HCT116 (cell line): Measurements from ENCODE around the gene GARIN3. TPM values are rescaled to one million over a fixed set of nuclear protein-coding genes. Genes with fewer than 3 reads are reported as not detected.

Experiments
- ATAC-seq: fragments of 200-7000 bp; cut with Tn5 transposase; 2 replicates; pipeline ENCODE4 v1.9.1; 2020; ENCODE audit warnings: mild to moderate bottlenecking, moderate library complexity
- BruUV-seq: library from RNA; stranded (reverse); fragments of 400-500 nt; replicated peaks from 2 replicates; lab custom pipeline; 2021; lab: Mats Ljungman, UMichigan
- CTCF ChIA-PET: fragments of 300-600 bp; sonication (Branson Sonifier 250); formaldehyde crosslinking; loops from one replicate; lab custom pipeline; 2021; ENCODE audit warnings: antibody characterized with exemption; lab: Charles Lee
- POLR2A ChIA-PET: fragments of 300-600, 350-600 bp; sonication (Branson Sonifier 250); formaldehyde crosslinking; loops from one replicate; lab custom pipeline; 2021; ENCODE audit warnings: antibody characterized with exemption; lab: Charles Lee
- RAD21 ChIA-PET, 2 experiments: fragments of 300-600 bp; sonication (Branson Sonifier 250); formaldehyde crosslinking; loops; one replicate each; lab custom pipeline; 2023; ENCODE audit warnings: low total read pairs in 2 of 2; ENCODE audit not compliant: uncharacterized antibody in 2 of 2, unreplicated experiment in 2 of 2, low non-redundant PET in 1 of 2; lab: Charles Lee
- DNase-seq: peaks from one replicate; pipeline ENCODE4 v3.0.0-alpha.2; 2010; ENCODE audit warnings: low read depth, low spot score
- H2AFZ ChIP-seq: fragments of 200-600 bp; shearing (Covaris generic), sonication (generic); 2 replicates; pipeline ENCODE4 v1.6.1; 2017; ENCODE audit warnings: low read depth, mixed run types, mixed read lengths, antibody characterized with exemption, low read length; ENCODE audit not compliant: poor library complexity, severe bottlenecking
- H3K27ac ChIP-seq: 2 replicates; pipeline ENCODE4 v1.5.1; 2012; ENCODE audit warnings: low read depth, low read length
- H3K27me3 ChIP-seq: fragments of 200-600 bp; sonication (generic); 2 replicates; pipeline ENCODE4 v1.6.1; 2016; ENCODE audit warnings: mixed run types, low read length, mixed read lengths; ENCODE audit not compliant: insufficient read depth
- H3K36me3 ChIP-seq, 2 experiments: fragments of 200-500 bp in 1 of 2; fragments of 200-600 bp in 1 of 2; sonication (Bioruptor generic) in 1 of 2; sonication (generic) in 1 of 2; 2 replicates each; pipeline versions ENCODE4 v1.5.1 to v1.6.1; 2014 to 2016; ENCODE audit warnings: low read length in 2 of 2, inconsistent platforms in 1 of 2, mixed read lengths in 1 of 2, mixed run types in 1 of 2; ENCODE audit not compliant: insufficient read depth in 2 of 2, control insufficient read depth in 1 of 2
- H3K4me1 ChIP-seq, 2 experiments: fragments of 200-600 bp in 1 of 2; sonication (generic) in 1 of 2; 2 replicates each; pipeline versions ENCODE4 v1.5.1 to v1.6.1; 2012 to 2017; ENCODE audit warnings: low read length in 2 of 2, inconsistent platforms in 1 of 2, mild to moderate bottlenecking in 1 of 2, mixed read lengths in 1 of 2, mixed run types in 1 of 2, moderate library complexity in 1 of 2; ENCODE audit not compliant: insufficient read depth in 2 of 2, control insufficient read depth in 1 of 2
- H3K4me2 ChIP-seq: fragments of 200-600 bp; sonication (generic); 2 replicates; pipeline ENCODE4 v1.6.1; 2017; ENCODE audit warnings: mixed run types, low read length, mixed read lengths
- H3K4me3 ChIP-seq, 2 experiments: fragments of 200-600 bp in 1 of 2; sonication (generic) in 1 of 2; replicated peaks in 1 of 2; 2 replicates each; pipeline ENCODE4 v1.5.1; 2011 to 2016; ENCODE audit warnings: low read length in 2 of 2, control low read depth in 1 of 2, low read depth in 1 of 2, mild to moderate bottlenecking in 1 of 2, mixed read lengths in 1 of 2, mixed run types in 1 of 2
- H3K79me2 ChIP-seq: fragments of 200-600 bp; sonication (generic); 2 replicates; pipeline ENCODE4 v1.6.1; 2017; ENCODE audit warnings: mild to moderate bottlenecking, mixed run types, low read length, moderate library complexity, mixed read lengths; ENCODE audit not compliant: insufficient read depth
- H3K9ac ChIP-seq: fragments of 200-600 bp; sonication (generic); 2 replicates; pipeline ENCODE4 v1.6.1; 2016; ENCODE audit warnings: low read length, mixed read lengths
- H3K9me2 ChIP-seq: fragments of 200-600 bp; sonication (generic), shearing (Covaris generic); 2 replicates; pipeline ENCODE4 v1.6.1; 2017; ENCODE audit warnings: mixed run types, mild to moderate bottlenecking, moderate library complexity; ENCODE audit not compliant: insufficient read depth
- H3K9me3 ChIP-seq, 2 experiments: fragments of 200-500 bp in 1 of 2; fragments of 200-600 bp in 1 of 2; sonication (Bioruptor generic) in 1 of 2; sonication (generic) in 1 of 2; 2 replicates each; pipeline ENCODE4 v1.6.1; 2014 to 2017; ENCODE audit warnings: low read length in 2 of 2, mixed read lengths in 2 of 2, inconsistent platforms in 1 of 2, low read depth in 1 of 2, mild to moderate bottlenecking in 1 of 2, mixed run types in 1 of 2, moderate library complexity in 1 of 2; ENCODE audit not compliant: control insufficient read depth in 1 of 2, insufficient read depth in 1 of 2
- H4K20me1 ChIP-seq: fragments of 200-600 bp; sonication (generic), shearing (Covaris generic); 2 replicates; pipeline ENCODE4 v1.6.1; 2017; ENCODE audit warnings: mixed run types, mild to moderate bottlenecking, moderate library complexity; ENCODE audit not compliant: insufficient read depth
- CEBPB ChIP-seq: IDR thresholded peaks from 2 replicates; pipeline ENCODE4 v1.6.1; 2012; ENCODE audit warnings: low read depth
- ELF1 ChIP-seq: IDR thresholded peaks from 2 replicates; pipeline ENCODE4 v1.6.1; 2012; ENCODE audit warnings: low read depth, borderline replicate concordance
- JUND ChIP-seq: IDR thresholded peaks from 2 replicates; pipeline ENCODE4 v1.6.1; 2012
- POLR2AphosphoS5 ChIP-seq: IDR thresholded peaks from 2 replicates; pipeline ENCODE4 v1.6.1; 2011; ENCODE audit warnings: mild to moderate bottlenecking, low read depth, low read length, moderate library complexity
- RAD21 ChIP-seq: IDR thresholded peaks from 2 replicates; pipeline ENCODE4 v1.6.1; 2012; ENCODE audit warnings: low read depth, mild to moderate bottlenecking
- YY1 ChIP-seq: IDR thresholded peaks from 2 replicates; pipeline ENCODE4 v1.6.1; 2011; ENCODE audit warnings: low read length, low read depth, moderate library complexity, mild to moderate bottlenecking; ENCODE audit not compliant: insufficient replicate concordance; ENCODE audit errors: extremely low read depth
- intact Hi-C: fragments of 100-400 bp; cut with micrococcal nuclease; formaldehyde crosslinking; loops from 2 replicates; pipeline ENCODE4 v1.10.0; 2022
- total RNA-seq: library from RNA; stranded (reverse); gene quantifications from one replicate; pipeline ENCODE4 v1.2.1, GENCODE V29; 2021; ENCODE audit not compliant: unreplicated experiment
- TF ChIP-seq, protein P1 (sequence below): IDR thresholded peaks from 2 replicates; pipeline ENCODE4 v1.6.1; 2012
- TF ChIP-seq, protein P2 (sequence below): IDR thresholded peaks from 2 replicates; pipeline ENCODE4 v1.6.1; 2012; ENCODE audit warnings: low read depth
- TF ChIP-seq, protein P3 (sequence below): IDR thresholded peaks from 2 replicates; pipeline ENCODE4 v1.6.1; 2012

GARIN3 gene
- total RNA-seq, 1 experiment from 2014 or later, result not detected

DNA sequence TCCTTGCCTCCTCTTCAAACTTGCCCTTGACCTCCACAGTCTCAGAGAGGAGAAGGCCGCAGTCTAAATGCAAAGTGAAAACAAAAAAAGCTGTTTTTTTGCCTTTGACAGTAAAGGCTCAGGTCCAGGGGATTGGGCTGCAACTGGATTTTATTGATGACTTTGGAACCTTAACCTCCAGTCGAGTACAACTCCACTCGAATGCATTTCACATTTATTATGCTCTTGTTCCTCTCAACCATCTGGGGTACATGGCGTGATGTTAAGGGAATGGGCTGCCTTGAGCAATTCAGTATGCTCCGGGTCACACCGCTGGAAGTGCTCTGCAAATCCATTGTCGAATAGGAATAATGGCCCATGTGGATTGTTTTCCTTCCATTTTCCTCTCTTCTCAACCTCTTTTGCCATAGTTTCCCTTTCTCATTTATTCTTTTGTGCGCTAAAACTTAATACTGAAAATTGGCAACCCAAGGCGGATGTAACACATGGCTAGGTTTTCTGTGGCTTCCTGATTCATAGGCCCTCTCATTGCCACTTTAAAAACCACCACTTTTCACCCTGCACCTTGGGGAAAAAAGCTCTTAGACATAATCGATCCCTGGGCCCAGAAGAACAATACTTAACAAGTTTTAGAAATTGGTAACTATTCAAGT lies 48.9 kb upstream of the GARIN3 start:
- DNase-seq, result no peak
- Histone ChIP-seq H3K9ac (no peak overlapping the region), H3K9me3 (no peaks in the 10 kb centered on the region), H3K4me3 (no peak overlapping the region), H3K9me2 (no peaks in the 10 kb centered on the region), H3K27ac (no peak overlapping the region), H2AFZ (no peak overlapping the region), H3K79me2 (no peaks in the 10 kb centered on the region), H3K36me3 (no peaks in the 10 kb centered on the region), H4K20me1 (no peaks in the 10 kb centered on the region), H3K27me3 (no peaks in the 10 kb centered on the region), H3K4me2 (no peak overlapping the region), H3K4me1 (peaks cover 0 to 3% of the 10 kb centered on the region in 2 experiments; a peak in 1 of 4 replicates)
- TF ChIP-seq, protein P1, sequence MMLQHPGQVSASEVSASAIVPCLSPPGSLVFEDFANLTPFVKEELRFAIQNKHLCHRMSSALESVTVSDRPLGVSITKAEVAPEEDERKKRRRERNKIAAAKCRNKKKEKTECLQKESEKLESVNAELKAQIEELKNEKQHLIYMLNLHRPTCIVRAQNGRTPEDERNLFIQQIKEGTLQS, result no peak
- TF ChIP-seq, protein P2, sequence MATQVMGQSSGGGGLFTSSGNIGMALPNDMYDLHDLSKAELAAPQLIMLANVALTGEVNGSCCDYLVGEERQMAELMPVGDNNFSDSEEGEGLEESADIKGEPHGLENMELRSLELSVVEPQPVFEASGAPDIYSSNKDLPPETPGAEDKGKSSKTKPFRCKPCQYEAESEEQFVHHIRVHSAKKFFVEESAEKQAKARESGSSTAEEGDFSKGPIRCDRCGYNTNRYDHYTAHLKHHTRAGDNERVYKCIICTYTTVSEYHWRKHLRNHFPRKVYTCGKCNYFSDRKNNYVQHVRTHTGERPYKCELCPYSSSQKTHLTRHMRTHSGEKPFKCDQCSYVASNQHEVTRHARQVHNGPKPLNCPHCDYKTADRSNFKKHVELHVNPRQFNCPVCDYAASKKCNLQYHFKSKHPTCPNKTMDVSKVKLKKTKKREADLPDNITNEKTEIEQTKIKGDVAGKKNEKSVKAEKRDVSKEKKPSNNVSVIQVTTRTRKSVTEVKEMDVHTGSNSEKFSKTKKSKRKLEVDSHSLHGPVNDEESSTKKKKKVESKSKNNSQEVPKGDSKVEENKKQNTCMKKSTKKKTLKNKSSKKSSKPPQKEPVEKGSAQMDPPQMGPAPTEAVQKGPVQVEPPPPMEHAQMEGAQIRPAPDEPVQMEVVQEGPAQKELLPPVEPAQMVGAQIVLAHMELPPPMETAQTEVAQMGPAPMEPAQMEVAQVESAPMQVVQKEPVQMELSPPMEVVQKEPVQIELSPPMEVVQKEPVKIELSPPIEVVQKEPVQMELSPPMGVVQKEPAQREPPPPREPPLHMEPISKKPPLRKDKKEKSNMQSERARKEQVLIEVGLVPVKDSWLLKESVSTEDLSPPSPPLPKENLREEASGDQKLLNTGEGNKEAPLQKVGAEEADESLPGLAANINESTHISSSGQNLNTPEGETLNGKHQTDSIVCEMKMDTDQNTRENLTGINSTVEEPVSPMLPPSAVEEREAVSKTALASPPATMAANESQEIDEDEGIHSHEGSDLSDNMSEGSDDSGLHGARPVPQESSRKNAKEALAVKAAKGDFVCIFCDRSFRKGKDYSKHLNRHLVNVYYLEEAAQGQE, result no peak
- TF ChIP-seq POLR2AphosphoS5 (no peak), CEBPB (no peak)
- no TSS peak for BruUV-seq
- POLR2A ChIA-PET, result no interaction called here
- ATAC-seq, result no peak
- RAD21 ChIA-PET, result no interaction called here
- intact Hi-C loops, result no loop called here
- CTCF ChIA-PET, result no interaction called here

DNA sequence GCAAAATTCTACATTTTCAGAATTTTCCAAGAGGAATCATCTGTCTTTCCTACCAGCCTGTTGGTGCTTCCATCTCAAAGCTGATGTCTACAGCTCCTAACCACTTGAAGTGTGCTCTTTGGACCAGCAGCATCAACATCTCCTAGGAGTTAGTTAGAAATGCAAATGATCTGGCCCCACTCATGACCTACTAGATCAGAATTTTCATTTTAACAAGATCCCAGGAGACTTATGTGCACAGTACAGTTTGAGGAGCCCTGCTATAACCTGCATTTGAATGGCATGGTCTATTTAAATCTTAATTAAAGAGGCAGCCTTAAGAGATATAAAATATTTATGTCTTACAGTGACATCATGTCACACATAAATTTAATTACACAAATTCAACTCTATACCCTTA lies 48.4 kb upstream of the GARIN3 start:
- Histone ChIP-seq H3K27me3 (no peaks in the 10 kb centered on the region), H3K4me1 (peaks cover 0 to 3% of the 10 kb centered on the region in 2 experiments; a peak in 1 of 4 replicates), H3K79me2 (no peaks in the 10 kb centered on the region), H3K4me2 (no peak overlapping the region), H3K36me3 (no peaks in the 10 kb centered on the region), H3K4me3 (no peak overlapping the region)
- ChIA-PET POLR2A (no interaction called here), CTCF (no interaction called here)
- BruUV-seq, result no TSS peak
- TF ChIP-seq JUND (no peak), YY1 (no peak), RAD21 (no peak), ELF1 (no peak)
- TF ChIP-seq, protein P3, sequence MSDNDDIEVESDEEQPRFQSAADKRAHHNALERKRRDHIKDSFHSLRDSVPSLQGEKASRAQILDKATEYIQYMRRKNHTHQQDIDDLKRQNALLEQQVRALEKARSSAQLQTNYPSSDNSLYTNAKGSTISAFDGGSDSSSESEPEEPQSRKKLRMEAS, result no peak
- TF ChIP-seq, all 23 proteins: peak for 0
- Histone ChIP-seq H3K9me2 (no peaks in the 10 kb centered on the region), H3K27ac (no peak overlapping the region), H2AFZ (no peak overlapping the region), H3K9ac (no peak overlapping the region), H4K20me1 (no peaks in the 10 kb centered on the region), H3K9me3 (no peaks in the 10 kb centered on the region)
- intact Hi-C loops, result no loop called here
- DNase-seq (no peak), ATAC-seq (no peak)
- RAD21 ChIA-PET, result no interaction called here
